NB4 (cell line): ENCODE measurements around the gene PLA2G12A.

Source experiments
- MYC ChIP-seq: IDR thresholded peaks from 2 replicates; pipeline ENCODE4 v1.6.1; 2011; ENCODE audit warnings: low read depth, low read length
- POLR2A ChIP-seq: IDR thresholded peaks from 2 replicates; pipeline ENCODE4 v1.6.1; 2011; ENCODE audit warnings: mild to moderate bottlenecking; ENCODE audit not compliant: insufficient read length; ENCODE audit errors: extremely low read depth
- TF ChIP-seq, protein P1 (sequence below): IDR thresholded peaks from one replicate; pipeline ENCODE4 v1.5.1; 2012; ENCODE audit warnings: low read depth, low read length
- TF ChIP-seq, protein P2 (sequence below): IDR thresholded peaks from 2 replicates; pipeline ENCODE4 v1.6.1; 2011; ENCODE audit warnings: low read depth, low read length

DNA sequence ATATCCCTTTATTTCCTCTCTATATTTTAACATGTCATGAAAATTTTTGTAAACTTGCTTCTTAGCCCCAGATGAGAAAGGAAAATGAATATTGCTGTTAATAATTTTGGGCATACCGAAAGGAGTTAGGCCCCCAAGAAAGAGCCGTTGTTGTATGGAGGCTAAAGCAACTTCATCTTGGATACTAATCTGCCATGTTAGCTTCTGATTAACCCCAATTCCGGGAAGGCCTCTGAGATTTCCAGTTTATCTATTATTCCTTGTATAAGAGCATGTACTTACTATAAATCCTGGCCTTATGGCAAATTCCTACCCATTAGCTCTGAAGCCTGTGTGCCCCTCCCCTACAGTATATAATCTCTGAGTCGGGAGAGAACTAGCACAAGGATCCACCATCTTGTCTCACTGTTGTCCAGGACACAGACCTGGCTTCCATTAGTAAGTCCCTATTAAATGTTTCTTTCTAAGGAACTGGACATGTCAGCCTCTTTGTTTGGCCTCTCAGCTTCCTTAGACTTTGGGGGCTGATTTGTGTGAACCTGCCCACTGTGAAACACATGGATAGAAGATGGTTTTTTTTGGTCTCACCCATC is 20.9 kb upstream of the PLA2G12A start:
- TF ChIP-seq POLR2A (no peak), MYC (no peak)
- TF ChIP-seq, protein P1, sequence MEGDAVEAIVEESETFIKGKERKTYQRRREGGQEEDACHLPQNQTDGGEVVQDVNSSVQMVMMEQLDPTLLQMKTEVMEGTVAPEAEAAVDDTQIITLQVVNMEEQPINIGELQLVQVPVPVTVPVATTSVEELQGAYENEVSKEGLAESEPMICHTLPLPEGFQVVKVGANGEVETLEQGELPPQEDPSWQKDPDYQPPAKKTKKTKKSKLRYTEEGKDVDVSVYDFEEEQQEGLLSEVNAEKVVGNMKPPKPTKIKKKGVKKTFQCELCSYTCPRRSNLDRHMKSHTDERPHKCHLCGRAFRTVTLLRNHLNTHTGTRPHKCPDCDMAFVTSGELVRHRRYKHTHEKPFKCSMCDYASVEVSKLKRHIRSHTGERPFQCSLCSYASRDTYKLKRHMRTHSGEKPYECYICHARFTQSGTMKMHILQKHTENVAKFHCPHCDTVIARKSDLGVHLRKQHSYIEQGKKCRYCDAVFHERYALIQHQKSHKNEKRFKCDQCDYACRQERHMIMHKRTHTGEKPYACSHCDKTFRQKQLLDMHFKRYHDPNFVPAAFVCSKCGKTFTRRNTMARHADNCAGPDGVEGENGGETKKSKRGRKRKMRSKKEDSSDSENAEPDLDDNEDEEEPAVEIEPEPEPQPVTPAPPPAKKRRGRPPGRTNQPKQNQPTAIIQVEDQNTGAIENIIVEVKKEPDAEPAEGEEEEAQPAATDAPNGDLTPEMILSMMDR: no peak
- TF ChIP-seq, protein P2, sequence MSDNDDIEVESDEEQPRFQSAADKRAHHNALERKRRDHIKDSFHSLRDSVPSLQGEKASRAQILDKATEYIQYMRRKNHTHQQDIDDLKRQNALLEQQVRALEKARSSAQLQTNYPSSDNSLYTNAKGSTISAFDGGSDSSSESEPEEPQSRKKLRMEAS: no peak
